ENCODE data around the gene REXO5. TPM values are rescaled to one million over a fixed set of nuclear protein-coding genes. Genes with fewer than 3 reads are reported as not detected.

Gene REXO5
- total and polyA plus RNA-seq, 9 of the 15 experiments (the other 6 are each of a cell fraction or from before 2014, with no cell fraction given) = 10.5 to 45.1 (median 25.4) TPM

GRCh38 chr16:20803192-20803560 is 3.2 kb upstream of the REXO5 start:
- peaks cover 17 to 22% of the 10 kb centered on the region in 2 experiments for H3K4me1 ChIP-seq (replicated peaks in 1 of 2; ENCODE audit: control insufficient read depth in 2 of 2, insufficient read depth in 2 of 2, low read length in 2 of 2)
- no peaks in the 10 kb centered on the region for H3K9me3 ChIP-seq (replicated peaks; ENCODE audit: control insufficient read depth, insufficient read depth, low read depth, low read length)
- no peaks in the 10 kb centered on the region for H3K9me1 ChIP-seq (ENCODE audit: control insufficient read depth, insufficient read depth, low read length)
- TF ChIP-seq MYBL2 (IDR thresholded peaks at IDR 0.05; ENCODE audit: low read depth) = no peak
- TF ChIP-seq MYBL2 (CRISPR knock-in tag; IDR thresholded peaks at IDR 0.05; ENCODE audit: borderline replicate concordance) = no peak
- TF ChIP-seq SFPQ (IDR thresholded peaks at IDR 0.05; ENCODE audit: low read depth, low read length) = no peak
- 0 out of 2 replicates have a peak, but pooled peaks have one; percentile 29 for TF ChIP-seq FOSL1 (tag; conservative IDR thresholded peaks at IDR 0.05)
- no peak for TF ChIP-seq GABPB1 (CRISPR knock-in tag; IDR thresholded peaks at IDR 0.05)
- no peak for TF ChIP-seq BCL6 (CRISPR knock-in tag; IDR thresholded peaks at IDR 0.05)
- peak overlapping the region; percentile 5; the same call in 1 of the 2 replicates for H3K4me2 ChIP-seq (ENCODE audit: insufficient read depth, low read length)
- no peaks in the 10 kb centered on the region for H4K20me1 ChIP-seq (replicated peaks; ENCODE audit: control insufficient read depth, insufficient read depth, low read length)
- intact Hi-C loops (cut with micrococcal nuclease) = loop anchor here (10.0 kb wide), 1 partner anchor 268 kb away; no protein-coding TSS in a partner anchor
- in situ Hi-C loops (cut with MboI) = no loop called here
- 87% methylated on average over 2 of the region's 2 CpGs for WGBS (ENCODE audit: insufficient coverage, low coverage, missing lambda C conversion rate)
- H3K27me3 ChIP-seq (ENCODE audit: control insufficient read depth in 2 of 2, insufficient read depth in 2 of 2, low read length in 2 of 2) = no peaks in the 10 kb centered on the region
- H3K27ac ChIP-seq (ENCODE audit: extremely low read depth, low read depth, low read length) = peak overlapping the region; percentile 31; the same call in 2 of the 3 replicates
- no peak for FAIRE-seq
- no peak overlapping the region for H2AFZ ChIP-seq (ENCODE audit: low read depth, low read length)
- no peak for DNase-seq (ENCODE audit: extremely low read depth in 1 of 4, low spot score in 3 of 4)
- H3K4me3 ChIP-seq = no peak overlapping the region
- H3K36me3 ChIP-seq (ENCODE audit: control insufficient read depth, insufficient read depth, low read length) = peaks cover 53% of the 10 kb centered on the region
- no peak overlapping the region for H3K9ac ChIP-seq (ENCODE audit: insufficient read depth in 1 of 2, low read depth in 2 of 2, low read length in 2 of 2)
- ChIA-PET CTCF (ENCODE audit: low intra/inter-chr PET ratio) (no interaction called here), POLR2A (interaction anchor here (0.6 kb wide), 1 partner anchor 1450 kb away, joined by 3 read pairs; no protein-coding TSS in a partner anchor)
- peaks cover 44% of the 10 kb centered on the region for H3K79me2 ChIP-seq (ENCODE audit: control insufficient read depth, insufficient read depth, low read length)
- no peak for ATAC-seq
- no TSS peak for BruUV-seq (replicated peaks)
